ENCODE data around the gene ZCCHC2.

ZCCHC2 gene

GRCh38 chr18:62522504-62523254, at the start of gene ZCCHC2:
ZCCHC2 (plus strand) TSS chr18:62523025; CDS start chr18:62523425, 400 bp downstream.
- peak; percentile 98 for DNase-seq

- DNase-seq = no peak
These were observed 43.3 kb upstream of the ZCCHC2 start for GRCh38 chr18:62479574-62479973.

DNA sequence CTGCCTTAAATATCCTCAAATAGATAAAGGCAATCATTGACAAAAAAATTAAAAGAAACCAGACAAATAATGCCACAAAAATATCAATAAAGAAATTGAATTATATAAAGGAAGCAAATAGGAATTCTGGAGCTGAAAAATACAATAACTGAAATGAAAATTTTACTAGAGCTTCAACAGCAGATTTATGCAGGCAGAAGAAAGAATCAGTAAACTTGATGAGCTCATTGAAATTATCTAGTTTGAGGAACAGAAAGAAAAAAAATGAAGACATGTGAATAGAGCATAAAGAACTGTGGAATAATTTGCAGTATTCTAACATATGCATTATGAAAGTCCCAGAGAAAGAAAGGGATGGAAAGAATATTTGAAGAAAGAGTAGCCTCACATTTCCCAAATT, 41.9 kb upstream of the ZCCHC2 start:
- DNase-seq = no peak

GRCh38 chr18:62484941-62485340, 37.9 kb upstream of the ZCCHC2 start:
- no peak for DNase-seq

GRCh38 chr18:62485684-62486083, 37.1 kb upstream of the ZCCHC2 start:
- peak; percentile 29 for DNase-seq

- DNase-seq = peak; percentile 65
These were observed 36.4 kb upstream of the ZCCHC2 start for GRCh38 chr18:62486290-62486964.

- DNase-seq = no peak
These were observed 35.7 kb upstream of the ZCCHC2 start for GRCh38 chr18:62487161-62487560.

- no peak for DNase-seq
These were observed 31.7 kb upstream of the ZCCHC2 start for GRCh38 chr18:62490967-62491695.

DNA sequence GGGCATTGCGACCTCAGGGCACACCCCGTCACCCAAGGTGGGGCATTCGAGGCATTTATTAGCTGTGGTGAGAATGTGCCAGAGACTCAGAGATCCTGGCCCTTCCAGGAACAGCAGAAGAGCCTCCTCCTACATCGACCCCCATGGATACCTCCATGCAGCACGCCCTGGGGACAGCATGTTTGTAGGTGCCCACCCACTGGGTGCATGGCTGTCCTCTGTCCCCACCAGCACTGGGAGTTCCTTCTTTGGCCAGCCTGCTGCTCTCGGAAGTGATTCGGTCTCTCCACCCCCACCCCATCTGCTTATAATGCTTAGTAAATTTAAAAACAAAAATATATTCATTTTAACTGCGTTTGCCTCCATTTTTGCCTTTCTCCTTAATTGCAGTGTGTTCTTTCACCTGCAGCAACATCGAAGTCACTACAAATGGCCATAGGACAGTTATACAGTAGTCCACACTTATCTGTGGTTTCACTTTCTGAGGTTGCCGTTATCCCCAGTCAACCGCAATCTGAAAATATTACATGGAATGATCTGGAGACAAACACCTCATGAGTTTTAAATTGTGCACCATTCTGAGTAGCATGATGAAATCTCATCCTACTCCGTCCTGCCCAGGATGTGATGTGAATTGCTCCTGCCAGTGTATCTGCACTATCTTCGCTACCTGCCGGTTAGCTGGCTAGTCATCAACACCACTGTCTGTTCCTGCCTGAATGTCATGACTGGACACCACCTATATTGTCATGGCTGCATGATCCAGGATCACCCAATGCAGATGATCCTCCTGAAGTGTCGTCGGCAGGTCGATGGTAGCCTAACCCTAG, 29.6 kb upstream of the ZCCHC2 start:
- DNase-seq = no peak

DNA sequence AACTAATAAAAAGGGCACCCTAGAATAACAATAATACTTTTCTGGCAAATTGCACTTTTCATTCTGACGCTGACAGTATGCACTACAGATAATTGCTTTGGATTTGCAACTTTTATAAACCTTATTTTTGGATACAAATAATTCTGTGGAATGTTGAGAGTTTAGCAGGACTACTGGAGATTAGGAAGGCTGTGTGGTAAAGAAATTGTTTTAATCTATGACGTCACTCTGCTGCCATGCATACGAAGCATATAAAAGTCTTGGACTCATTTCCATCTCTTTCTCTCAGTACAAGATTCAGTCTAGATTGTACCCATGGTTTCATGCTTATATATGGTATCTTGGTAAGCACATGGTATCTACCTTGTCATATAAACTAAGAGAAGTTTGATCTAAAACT, 28.1 kb upstream of the ZCCHC2 start:
- DNase-seq = no peak

DNA sequence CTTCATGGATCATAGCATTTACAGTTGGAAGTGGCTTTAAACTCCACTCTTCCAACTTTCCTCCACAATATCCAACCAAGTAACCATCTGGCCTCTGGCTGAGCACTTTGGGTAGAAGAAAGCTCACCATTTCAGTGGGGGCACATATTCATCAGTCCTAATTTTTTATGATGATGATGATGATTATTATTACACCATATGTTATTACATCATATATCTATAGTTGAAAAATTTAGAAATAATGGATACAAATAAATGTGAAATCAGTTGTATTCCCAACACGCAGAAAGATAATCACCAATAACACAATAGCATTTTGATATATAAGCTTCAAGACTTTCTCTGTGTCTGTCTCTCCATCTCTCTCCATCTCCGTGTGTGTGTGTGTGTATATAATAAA, 26.6 kb upstream of the ZCCHC2 start:
- no peak for DNase-seq

- no peak for DNase-seq
These were observed 25.5 kb upstream of the ZCCHC2 start for GRCh38 chr18:62497190-62497772.

- DNase-seq = no peak
These were observed 24.1 kb upstream of the ZCCHC2 start for GRCh38 chr18:62498616-62499262.

GRCh38 chr18:62499263-62499650, 23.6 kb upstream of the ZCCHC2 start:
- no peak for DNase-seq

- DNase-seq = no peak
These were observed 22.7 kb upstream of the ZCCHC2 start for GRCh38 chr18:62500174-62500573.

- no peak for DNase-seq
These were observed 21.7 kb upstream of the ZCCHC2 start for GRCh38 chr18:62500966-62501591.

- peak; percentile 48 for DNase-seq
These were observed 16.9 kb upstream of the ZCCHC2 start for GRCh38 chr18:62505669-62506494.

DNA sequence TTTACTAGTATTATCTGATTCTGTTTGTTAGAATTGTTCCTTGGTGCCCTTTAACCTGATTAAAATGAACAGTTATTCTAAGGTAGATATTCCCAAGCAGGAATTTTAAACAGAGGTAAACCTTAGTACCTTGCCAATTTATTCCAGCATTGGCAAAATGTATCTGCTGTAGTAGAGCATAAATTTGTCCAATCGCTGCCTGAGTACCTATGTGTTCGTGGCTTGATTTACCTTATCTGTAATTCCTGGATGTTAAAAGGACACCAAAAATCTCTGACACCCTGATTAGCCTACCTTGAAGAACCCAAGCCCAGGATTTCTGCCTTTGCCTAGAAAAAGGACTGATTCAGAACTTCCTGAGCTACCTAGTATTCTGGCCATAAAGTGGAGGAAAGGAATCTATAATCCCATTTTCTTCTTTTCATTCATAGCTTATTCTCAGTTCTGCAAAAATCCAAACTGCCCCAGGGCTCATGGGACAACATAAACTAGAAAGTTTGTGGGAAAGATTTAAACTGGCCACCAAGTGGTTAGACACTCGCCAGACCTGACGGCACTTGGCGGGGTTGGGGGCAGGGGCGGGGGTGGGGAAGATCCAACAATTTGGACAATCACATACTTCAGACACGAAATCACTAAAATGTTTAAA, 16.2 kb upstream of the ZCCHC2 start:
- no peak for DNase-seq

GRCh38 chr18:62509779-62510178, 13.0 kb upstream of the ZCCHC2 start:
- no peak for DNase-seq

- no peak for DNase-seq
These were observed 12.0 kb upstream of the ZCCHC2 start for GRCh38 chr18:62510789-62511188.
